K562 (cell line): Measurements from ENCODE around the gene TTC9B.
A peak's percentile ranks its signal among the peaks of the same experiment; 100 is the strongest.

Source experiments
- ARID4B ChIP-seq: sonication (generic); formaldehyde crosslinking; IDR thresholded peaks from 2 replicates; pipeline ENCODE4 v1.8.0; 2022; ENCODE audit warnings: mild to moderate bottlenecking, missing genetic modification reagents
- MTA1 ChIP-seq: fragments of 450-650 bp; IDR thresholded peaks from 2 replicates; pipeline ENCODE4 v1.6.1; 2017; ENCODE audit warnings: borderline replicate concordance
- SMC3 ChIP-seq: conservative IDR thresholded peaks from 2 replicates; pipeline ENCODE4 v1.6.1; 2011; ENCODE audit warnings: low read depth, low read length, improper control_type of control experiment; ENCODE audit not compliant: insufficient read depth

- TF ChIP-seq ARID4B (no peak), SMC3 (peak; percentile 79), MTA1 (no peak)
These were observed 3.9 kb upstream of the TTC9B start for GRCh38 chr19:40221858-40222619.
